HCT116 (cell line): ENCODE results near the gene HCN3. TPM values are rescaled to one million over a fixed set of nuclear protein-coding genes. Genes with fewer than 3 reads are reported as not detected.

ENCODE experiments used
- ATAC-seq: fragments of 200-7000 bp; cut with Tn5 transposase; 2 replicates; pipeline ENCODE4 v1.9.1; 2020; ENCODE audit warnings: mild to moderate bottlenecking, moderate library complexity
- BruUV-seq: library from RNA; stranded (reverse); fragments of 400-500 nt; replicated peaks from 2 replicates; lab custom pipeline; 2021; lab: Mats Ljungman, UMichigan
- CTCF ChIA-PET: fragments of 300-600 bp; sonication (Branson Sonifier 250); formaldehyde crosslinking; loops from one replicate; lab custom pipeline; 2021; ENCODE audit warnings: antibody characterized with exemption; lab: Charles Lee
- POLR2A ChIA-PET: fragments of 300-600, 350-600 bp; sonication (Branson Sonifier 250); formaldehyde crosslinking; loops from one replicate; lab custom pipeline; 2021; ENCODE audit warnings: antibody characterized with exemption; lab: Charles Lee
- RAD21 ChIA-PET, 2 experiments: fragments of 300-600 bp; sonication (Branson Sonifier 250); formaldehyde crosslinking; loops; one replicate each; lab custom pipeline; 2023; ENCODE audit warnings: low total read pairs in 2 of 2; ENCODE audit not compliant: uncharacterized antibody in 2 of 2, unreplicated experiment in 2 of 2, low non-redundant PET in 1 of 2; lab: Charles Lee
- DNase-seq: peaks from one replicate; pipeline ENCODE4 v3.0.0-alpha.2; 2010; ENCODE audit warnings: low read depth, low spot score
- H2AFZ ChIP-seq: fragments of 200-600 bp; shearing (Covaris generic), sonication (generic); 2 replicates; pipeline ENCODE4 v1.6.1; 2017; ENCODE audit warnings: low read depth, mixed run types, mixed read lengths, antibody characterized with exemption, low read length; ENCODE audit not compliant: poor library complexity, severe bottlenecking
- H3K27ac ChIP-seq: 2 replicates; pipeline ENCODE4 v1.5.1; 2012; ENCODE audit warnings: low read depth, low read length
- H3K27me3 ChIP-seq: fragments of 200-600 bp; sonication (generic); 2 replicates; pipeline ENCODE4 v1.6.1; 2016; ENCODE audit warnings: mixed run types, low read length, mixed read lengths; ENCODE audit not compliant: insufficient read depth
- H3K36me3 ChIP-seq, 2 experiments: fragments of 200-500 bp in 1 of 2; fragments of 200-600 bp in 1 of 2; sonication (Bioruptor generic) in 1 of 2; sonication (generic) in 1 of 2; 2 replicates each; pipeline versions ENCODE4 v1.5.1 to v1.6.1; 2014 to 2016; ENCODE audit warnings: low read length in 2 of 2, inconsistent platforms in 1 of 2, mixed read lengths in 1 of 2, mixed run types in 1 of 2; ENCODE audit not compliant: insufficient read depth in 2 of 2, control insufficient read depth in 1 of 2
- H3K4me1 ChIP-seq, 2 experiments: fragments of 200-600 bp in 1 of 2; sonication (generic) in 1 of 2; 2 replicates each; pipeline versions ENCODE4 v1.5.1 to v1.6.1; 2012 to 2017; ENCODE audit warnings: low read length in 2 of 2, inconsistent platforms in 1 of 2, mild to moderate bottlenecking in 1 of 2, mixed read lengths in 1 of 2, mixed run types in 1 of 2, moderate library complexity in 1 of 2; ENCODE audit not compliant: insufficient read depth in 2 of 2, control insufficient read depth in 1 of 2
- H3K4me2 ChIP-seq: fragments of 200-600 bp; sonication (generic); 2 replicates; pipeline ENCODE4 v1.6.1; 2017; ENCODE audit warnings: mixed run types, low read length, mixed read lengths
- H3K4me3 ChIP-seq, 2 experiments: fragments of 200-600 bp in 1 of 2; sonication (generic) in 1 of 2; replicated peaks in 1 of 2; 2 replicates each; pipeline ENCODE4 v1.5.1; 2011 to 2016; ENCODE audit warnings: low read length in 2 of 2, control low read depth in 1 of 2, low read depth in 1 of 2, mild to moderate bottlenecking in 1 of 2, mixed read lengths in 1 of 2, mixed run types in 1 of 2
- H3K79me2 ChIP-seq: fragments of 200-600 bp; sonication (generic); 2 replicates; pipeline ENCODE4 v1.6.1; 2017; ENCODE audit warnings: mild to moderate bottlenecking, mixed run types, low read length, moderate library complexity, mixed read lengths; ENCODE audit not compliant: insufficient read depth
- H3K9ac ChIP-seq: fragments of 200-600 bp; sonication (generic); 2 replicates; pipeline ENCODE4 v1.6.1; 2016; ENCODE audit warnings: low read length, mixed read lengths
- H3K9me2 ChIP-seq: fragments of 200-600 bp; sonication (generic), shearing (Covaris generic); 2 replicates; pipeline ENCODE4 v1.6.1; 2017; ENCODE audit warnings: mixed run types, mild to moderate bottlenecking, moderate library complexity; ENCODE audit not compliant: insufficient read depth
- H3K9me3 ChIP-seq, 2 experiments: fragments of 200-500 bp in 1 of 2; fragments of 200-600 bp in 1 of 2; sonication (Bioruptor generic) in 1 of 2; sonication (generic) in 1 of 2; 2 replicates each; pipeline ENCODE4 v1.6.1; 2014 to 2017; ENCODE audit warnings: low read length in 2 of 2, mixed read lengths in 2 of 2, inconsistent platforms in 1 of 2, low read depth in 1 of 2, mild to moderate bottlenecking in 1 of 2, mixed run types in 1 of 2, moderate library complexity in 1 of 2; ENCODE audit not compliant: control insufficient read depth in 1 of 2, insufficient read depth in 1 of 2
- H4K20me1 ChIP-seq: fragments of 200-600 bp; sonication (generic), shearing (Covaris generic); 2 replicates; pipeline ENCODE4 v1.6.1; 2017; ENCODE audit warnings: mixed run types, mild to moderate bottlenecking, moderate library complexity; ENCODE audit not compliant: insufficient read depth
- CEBPB ChIP-seq: IDR thresholded peaks from 2 replicates; pipeline ENCODE4 v1.6.1; 2012; ENCODE audit warnings: low read depth
- EZH2 ChIP-seq: fragments of 200-600 bp; sonication (generic); IDR thresholded peaks from 2 replicates; pipeline ENCODE4 v1.6.1; 2017; ENCODE audit warnings: antibody characterized with exemption, mixed run types
- EZH2phosphoT487 ChIP-seq: fragments of 200-600 bp; IDR thresholded peaks from 2 replicates; pipeline ENCODE4 v1.6.1; 2018; ENCODE audit warnings: antibody characterized with exemption, borderline replicate concordance
- POLR2A ChIP-seq: IDR thresholded peaks from 2 replicates; pipeline ENCODE4 v1.7.0; 2011; ENCODE audit warnings: borderline replicate concordance; ENCODE audit not compliant: insufficient read depth, insufficient read length; ENCODE audit errors: extremely low read depth
- POLR2AphosphoS5 ChIP-seq: IDR thresholded peaks from 2 replicates; pipeline ENCODE4 v1.6.1; 2011; ENCODE audit warnings: mild to moderate bottlenecking, low read depth, low read length, moderate library complexity
- RAD21 ChIP-seq: IDR thresholded peaks from 2 replicates; pipeline ENCODE4 v1.6.1; 2012; ENCODE audit warnings: low read depth, mild to moderate bottlenecking
- SP1 ChIP-seq: IDR thresholded peaks from 2 replicates; pipeline ENCODE4 v1.6.1; 2012; ENCODE audit warnings: low read depth
- TCF7L2 ChIP-seq: IDR thresholded peaks from 2 replicates; pipeline ENCODE4 v1.7.0; 2011; ENCODE audit warnings: borderline replicate concordance, inconsistent platforms; ENCODE audit not compliant: insufficient read depth, insufficient read length; ENCODE audit errors: extremely low read depth
- YY1 ChIP-seq: IDR thresholded peaks from 2 replicates; pipeline ENCODE4 v1.6.1; 2011; ENCODE audit warnings: low read length, low read depth, moderate library complexity, mild to moderate bottlenecking; ENCODE audit not compliant: insufficient replicate concordance; ENCODE audit errors: extremely low read depth
- ZFX ChIP-seq: fragments of 450-650 bp; IDR thresholded peaks from 2 replicates; pipeline ENCODE4 v1.6.1; 2017
- ZNF274 ChIP-seq: fragments of 200-500 bp; sonication (Bioruptor generic); IDR thresholded peaks from 2 replicates; pipeline ENCODE4 v1.6.1; 2014; ENCODE audit warnings: mild to moderate bottlenecking, low read depth, low read length, inconsistent platforms
- intact Hi-C: fragments of 100-400 bp; cut with micrococcal nuclease; formaldehyde crosslinking; loops from 2 replicates; pipeline ENCODE4 v1.10.0; 2022
- total RNA-seq: library from RNA; stranded (reverse); gene quantifications from one replicate; pipeline ENCODE4 v1.2.1, GENCODE V29; 2021; ENCODE audit not compliant: unreplicated experiment
- TF ChIP-seq, protein P1 (sequence below), 3 experiments: fragments of 200-600 bp in 1 of 3; sonication (generic) in 1 of 3; IDR thresholded peaks in 2 of 3; conservative IDR thresholded peaks in 1 of 3; 2 replicates each; pipeline ENCODE4 v1.5.1; 2012 to 2017; ENCODE audit warnings: low read depth in 2 of 3, low read length in 2 of 3, antibody characterized with exemption in 1 of 3, borderline replicate concordance in 1 of 3, control low read depth in 1 of 3, mild to moderate bottlenecking in 1 of 3, mixed read lengths in 1 of 3, mixed run types in 1 of 3, moderate library complexity in 1 of 3; ENCODE audit not compliant: insufficient read depth in 1 of 3
- TF ChIP-seq, protein P2 (sequence below): IDR thresholded peaks from 2 replicates; pipeline ENCODE4 v1.6.1; 2012; ENCODE audit warnings: low read depth
- TF ChIP-seq, protein P3 (sequence below): IDR thresholded peaks from 2 replicates; pipeline ENCODE4 v1.6.1; 2011; ENCODE audit warnings: mild to moderate bottlenecking, low read length, moderate library complexity; ENCODE audit not compliant: insufficient replicate concordance; ENCODE audit errors: extremely low read depth

Gene HCN3
- total RNA-seq, 1 experiment from 2014 or later = 8.5 TPM

DNA sequence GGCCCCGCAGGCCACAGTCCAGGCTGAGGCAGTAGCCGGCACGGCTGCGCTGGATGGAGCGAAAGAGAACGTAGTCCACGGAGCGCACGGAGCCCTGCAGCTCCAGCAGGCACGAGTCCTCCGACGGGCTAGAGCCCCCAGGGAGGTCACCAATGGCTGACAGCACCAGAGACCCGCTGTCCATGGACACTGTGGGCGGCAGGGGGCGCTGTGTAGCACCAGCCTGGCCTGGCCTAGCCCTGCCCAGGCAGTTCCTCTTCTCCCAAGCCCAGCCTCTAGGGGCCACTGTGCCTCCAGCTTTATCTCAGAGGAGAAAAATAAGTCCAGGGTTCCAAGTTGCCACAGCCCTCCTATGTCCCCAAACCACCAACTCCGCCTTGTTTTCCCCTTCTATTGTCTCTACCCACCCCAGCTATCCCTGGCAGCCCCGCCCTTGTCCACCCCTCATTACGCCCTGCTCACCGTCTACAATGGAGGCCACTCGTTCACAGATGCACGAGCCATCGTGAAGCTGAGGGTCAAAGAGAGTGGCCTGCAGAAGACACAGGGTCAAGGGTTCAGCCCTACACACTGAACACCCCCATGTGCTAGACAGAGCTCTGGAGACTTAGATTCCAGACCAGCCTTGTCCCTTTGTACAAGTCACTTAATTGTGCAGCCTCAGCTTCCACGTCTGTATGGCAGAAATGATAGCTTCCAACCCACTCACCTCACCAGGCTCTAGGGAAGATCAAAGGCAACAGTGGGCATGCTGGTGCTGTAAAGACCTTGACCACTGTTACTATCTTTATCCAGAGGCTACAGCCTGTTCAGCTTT lies 26.4 kb upstream of the HCN3 start:
- peaks cover 14 to 31% of the 10 kb centered on the region in 2 experiments; a peak in 3 of 4 replicates for H3K4me1 ChIP-seq
- H3K27me3 ChIP-seq = no peaks in the 10 kb centered on the region
- H3K79me2 ChIP-seq = peaks cover 11% of the 10 kb centered on the region; the same call in 1 of the 2 replicates
- no peak overlapping the region for H2AFZ ChIP-seq
- H3K4me3 ChIP-seq = no peak overlapping the region
- peak; percentile 72 for DNase-seq
- CTCF ChIA-PET = interaction anchor here (0.6 to 4.1 kb wide), 29 partner anchors 9 to 400 kb away, joined by 3 to 44 read pairs (median 5); partner anchors contain the start of genes CLK2, FDPS, HCN3 and KRTCAP2
- H3K27ac ChIP-seq = peak overlapping the region; percentile 23
- H4K20me1 ChIP-seq = no peaks in the 10 kb centered on the region
- ATAC-seq = peak; percentile 87
- no peaks in the 10 kb centered on the region for H3K9me3 ChIP-seq
- intact Hi-C loops = loop anchor here (1.0 to 5.0 kb wide), 4 partner anchors 56 to 341 kb away; partner anchors contain the start of gene FDPS
- RAD21 ChIA-PET = interaction anchor here (1.2 to 2.0 kb wide), 3 partner anchors 11 to 73 kb away, joined by 3 to 9 read pairs (median 4); partner anchors contain the start of gene SCAMP3 (in 1 of the 2)
- TF ChIP-seq, protein P1, sequence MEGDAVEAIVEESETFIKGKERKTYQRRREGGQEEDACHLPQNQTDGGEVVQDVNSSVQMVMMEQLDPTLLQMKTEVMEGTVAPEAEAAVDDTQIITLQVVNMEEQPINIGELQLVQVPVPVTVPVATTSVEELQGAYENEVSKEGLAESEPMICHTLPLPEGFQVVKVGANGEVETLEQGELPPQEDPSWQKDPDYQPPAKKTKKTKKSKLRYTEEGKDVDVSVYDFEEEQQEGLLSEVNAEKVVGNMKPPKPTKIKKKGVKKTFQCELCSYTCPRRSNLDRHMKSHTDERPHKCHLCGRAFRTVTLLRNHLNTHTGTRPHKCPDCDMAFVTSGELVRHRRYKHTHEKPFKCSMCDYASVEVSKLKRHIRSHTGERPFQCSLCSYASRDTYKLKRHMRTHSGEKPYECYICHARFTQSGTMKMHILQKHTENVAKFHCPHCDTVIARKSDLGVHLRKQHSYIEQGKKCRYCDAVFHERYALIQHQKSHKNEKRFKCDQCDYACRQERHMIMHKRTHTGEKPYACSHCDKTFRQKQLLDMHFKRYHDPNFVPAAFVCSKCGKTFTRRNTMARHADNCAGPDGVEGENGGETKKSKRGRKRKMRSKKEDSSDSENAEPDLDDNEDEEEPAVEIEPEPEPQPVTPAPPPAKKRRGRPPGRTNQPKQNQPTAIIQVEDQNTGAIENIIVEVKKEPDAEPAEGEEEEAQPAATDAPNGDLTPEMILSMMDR (IDR thresholded peaks at IDR 0.05 in 2 of 3, conservative IDR thresholded peaks at IDR 0.05 in 1 of 3; ENCODE audit: borderline replicate concordance in 1 of 3, insufficient read depth in 1 of 3, low read depth in 2 of 3, low read length in 2 of 3) = peak; percentile 99 to 100 (median 99)
- TF ChIP-seq, protein P2, sequence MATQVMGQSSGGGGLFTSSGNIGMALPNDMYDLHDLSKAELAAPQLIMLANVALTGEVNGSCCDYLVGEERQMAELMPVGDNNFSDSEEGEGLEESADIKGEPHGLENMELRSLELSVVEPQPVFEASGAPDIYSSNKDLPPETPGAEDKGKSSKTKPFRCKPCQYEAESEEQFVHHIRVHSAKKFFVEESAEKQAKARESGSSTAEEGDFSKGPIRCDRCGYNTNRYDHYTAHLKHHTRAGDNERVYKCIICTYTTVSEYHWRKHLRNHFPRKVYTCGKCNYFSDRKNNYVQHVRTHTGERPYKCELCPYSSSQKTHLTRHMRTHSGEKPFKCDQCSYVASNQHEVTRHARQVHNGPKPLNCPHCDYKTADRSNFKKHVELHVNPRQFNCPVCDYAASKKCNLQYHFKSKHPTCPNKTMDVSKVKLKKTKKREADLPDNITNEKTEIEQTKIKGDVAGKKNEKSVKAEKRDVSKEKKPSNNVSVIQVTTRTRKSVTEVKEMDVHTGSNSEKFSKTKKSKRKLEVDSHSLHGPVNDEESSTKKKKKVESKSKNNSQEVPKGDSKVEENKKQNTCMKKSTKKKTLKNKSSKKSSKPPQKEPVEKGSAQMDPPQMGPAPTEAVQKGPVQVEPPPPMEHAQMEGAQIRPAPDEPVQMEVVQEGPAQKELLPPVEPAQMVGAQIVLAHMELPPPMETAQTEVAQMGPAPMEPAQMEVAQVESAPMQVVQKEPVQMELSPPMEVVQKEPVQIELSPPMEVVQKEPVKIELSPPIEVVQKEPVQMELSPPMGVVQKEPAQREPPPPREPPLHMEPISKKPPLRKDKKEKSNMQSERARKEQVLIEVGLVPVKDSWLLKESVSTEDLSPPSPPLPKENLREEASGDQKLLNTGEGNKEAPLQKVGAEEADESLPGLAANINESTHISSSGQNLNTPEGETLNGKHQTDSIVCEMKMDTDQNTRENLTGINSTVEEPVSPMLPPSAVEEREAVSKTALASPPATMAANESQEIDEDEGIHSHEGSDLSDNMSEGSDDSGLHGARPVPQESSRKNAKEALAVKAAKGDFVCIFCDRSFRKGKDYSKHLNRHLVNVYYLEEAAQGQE = no peak
- no peak for TF ChIP-seq ZNF274
- peak; percentile 72 for TF ChIP-seq YY1
- no peak for TF ChIP-seq POLR2A
- TF ChIP-seq EZH2phosphoT487 = no peak
- peak; percentile 32 for TF ChIP-seq TCF7L2
- TF ChIP-seq CEBPB = no peak
- peak; percentile 33; the same call in 1 of the 2 replicates for TF ChIP-seq POLR2AphosphoS5
- no peak for TF ChIP-seq EZH2
- TF ChIP-seq SP1 = no peak
- TF ChIP-seq ZFX = no peak
- TF ChIP-seq, protein P3, sequence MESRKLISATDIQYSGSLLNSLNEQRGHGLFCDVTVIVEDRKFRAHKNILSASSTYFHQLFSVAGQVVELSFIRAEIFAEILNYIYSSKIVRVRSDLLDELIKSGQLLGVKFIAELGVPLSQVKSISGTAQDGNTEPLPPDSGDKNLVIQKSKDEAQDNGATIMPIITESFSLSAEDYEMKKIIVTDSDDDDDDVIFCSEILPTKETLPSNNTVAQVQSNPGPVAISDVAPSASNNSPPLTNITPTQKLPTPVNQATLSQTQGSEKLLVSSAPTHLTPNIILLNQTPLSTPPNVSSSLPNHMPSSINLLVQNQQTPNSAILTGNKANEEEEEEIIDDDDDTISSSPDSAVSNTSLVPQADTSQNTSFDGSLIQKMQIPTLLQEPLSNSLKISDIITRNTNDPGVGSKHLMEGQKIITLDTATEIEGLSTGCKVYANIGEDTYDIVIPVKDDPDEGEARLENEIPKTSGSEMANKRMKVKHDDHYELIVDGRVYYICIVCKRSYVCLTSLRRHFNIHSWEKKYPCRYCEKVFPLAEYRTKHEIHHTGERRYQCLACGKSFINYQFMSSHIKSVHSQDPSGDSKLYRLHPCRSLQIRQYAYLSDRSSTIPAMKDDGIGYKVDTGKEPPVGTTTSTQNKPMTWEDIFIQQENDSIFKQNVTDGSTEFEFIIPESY = no peak
- TF ChIP-seq RAD21 = peak; percentile 96
- 0 out of 2 replicates have a peak overlapping the region, but pooled peaks have one; percentile 2 for H3K4me2 ChIP-seq
- H3K9me2 ChIP-seq = no peaks in the 10 kb centered on the region
- no peak overlapping the region for H3K9ac ChIP-seq
- POLR2A ChIA-PET = interaction anchor here (0.8 to 1.2 kb wide), 3 partner anchors 11 to 74 kb away, joined by 3 read pairs; partner anchors contain the start of genes CLK2 and SCAMP3
- no TSS peak for BruUV-seq
- H3K36me3 ChIP-seq = peaks cover 0 to 2% of the 10 kb centered on the region in 2 experiments; a peak in 3 of 4 replicates
